Measurements from ENCODE around the gene TBL1XR1.
A peak's percentile ranks its signal among the peaks of the same experiment; 100 is the strongest.
"Not testable (repeated sequence)": the region's sequence is repeated elsewhere in the genome, so short reads cannot be mapped to it uniquely, and the experiment has no call there.

TBL1XR1 gene

DNA sequence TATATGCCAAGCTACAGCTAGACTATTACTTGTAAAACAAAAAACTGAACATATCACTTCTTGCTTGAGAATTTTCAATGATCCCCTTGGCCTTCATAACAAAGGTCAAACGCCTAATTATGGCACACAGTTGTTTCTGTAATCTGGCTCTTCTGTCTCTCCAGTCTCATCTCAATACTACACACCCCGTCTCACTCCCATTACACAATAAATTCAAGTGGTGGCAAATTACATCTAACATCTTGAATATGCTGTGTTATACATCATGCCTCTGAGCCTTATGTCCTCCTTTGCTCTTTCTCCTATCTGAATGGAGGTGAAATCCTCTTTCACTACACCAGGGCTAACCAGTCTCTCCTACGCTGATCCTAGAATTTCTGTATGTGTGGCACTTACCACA, 140.4 kb downstream of the TBL1XR1 start:
- DNase-seq: no peak

DNA sequence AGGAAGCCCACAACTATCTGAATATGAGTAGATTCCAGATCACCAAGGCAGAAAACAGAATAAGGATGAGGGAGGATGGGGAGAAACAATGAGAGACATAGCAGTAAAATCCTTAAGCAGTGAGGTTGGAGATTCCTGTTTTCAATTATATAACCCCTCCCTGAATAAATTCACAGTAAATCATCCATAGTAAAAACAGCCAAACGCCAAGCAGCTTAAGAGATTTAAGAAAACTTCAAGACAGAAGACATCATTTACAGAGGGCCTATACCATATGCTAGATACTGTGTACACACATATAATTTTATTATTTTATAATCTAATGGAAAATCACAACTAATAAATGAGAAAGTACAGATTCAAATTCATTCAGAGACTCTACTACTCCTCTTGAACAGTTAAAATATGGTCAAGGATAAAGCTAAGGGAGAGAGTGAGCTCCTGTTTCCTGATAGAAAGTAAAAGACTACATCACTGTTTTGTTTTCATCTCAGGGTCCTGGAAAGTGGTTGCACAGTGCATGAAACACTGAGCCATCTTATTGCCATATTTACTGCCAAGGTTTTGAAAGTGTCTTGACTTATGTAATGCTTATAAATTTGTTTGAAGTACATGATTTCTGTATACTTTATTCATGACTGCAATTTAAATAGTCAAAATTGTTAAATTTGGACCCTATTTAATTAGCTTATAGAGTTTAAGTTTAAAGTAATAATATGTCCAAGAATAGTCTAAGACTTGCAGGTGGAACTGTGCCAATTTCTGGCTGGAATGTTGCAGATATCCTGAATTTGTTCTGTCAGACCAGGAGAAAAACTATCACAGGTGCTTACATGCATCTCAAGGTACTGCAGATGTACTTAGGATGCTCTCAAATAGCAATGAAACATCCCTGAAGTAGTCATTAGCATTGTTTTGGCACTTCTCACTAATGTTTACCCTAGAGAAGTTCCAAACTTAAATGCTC, 141.4 kb downstream of the TBL1XR1 start:
- DNase-seq: no peak

DNA sequence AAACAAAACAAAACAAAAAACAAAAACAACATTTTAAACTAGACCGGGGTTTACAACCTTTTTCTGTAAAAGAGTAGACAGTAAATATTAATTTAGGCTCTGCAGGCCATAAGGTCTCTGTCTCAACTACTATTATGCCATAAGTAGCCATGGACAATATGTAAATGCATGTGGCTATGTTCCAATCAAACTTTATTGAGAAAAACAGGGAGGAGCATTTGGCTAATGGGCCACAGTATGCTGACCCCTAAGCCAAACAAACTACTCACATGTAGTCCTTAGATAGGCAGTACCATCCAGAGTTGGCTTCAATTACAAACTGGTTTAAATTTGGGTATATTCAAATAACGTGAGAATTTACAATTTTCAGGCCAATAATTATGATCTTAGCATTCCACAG, 144.2 kb downstream of the TBL1XR1 start:
- DNase-seq: no peak

DNA sequence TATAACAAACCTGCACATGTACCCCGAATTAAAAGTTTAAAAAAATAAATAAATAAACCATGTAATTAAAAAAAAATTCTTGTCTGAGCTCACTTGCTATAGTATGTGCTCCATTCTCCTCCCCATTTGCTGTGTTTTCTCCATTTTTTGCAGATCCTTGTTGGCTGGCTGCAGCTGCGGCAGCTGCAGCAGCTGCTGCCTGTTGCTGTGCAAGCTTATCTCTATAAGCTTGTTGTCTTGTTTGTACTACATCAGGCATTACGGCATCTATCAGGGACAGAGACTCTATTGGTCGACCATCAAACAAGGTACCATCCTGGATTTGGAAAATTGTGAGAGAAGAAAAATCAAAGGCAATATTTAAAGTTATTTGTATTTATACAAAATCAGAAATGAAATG, 145.9 kb downstream of the TBL1XR1 start:
- no peak for DNase-seq

DNA sequence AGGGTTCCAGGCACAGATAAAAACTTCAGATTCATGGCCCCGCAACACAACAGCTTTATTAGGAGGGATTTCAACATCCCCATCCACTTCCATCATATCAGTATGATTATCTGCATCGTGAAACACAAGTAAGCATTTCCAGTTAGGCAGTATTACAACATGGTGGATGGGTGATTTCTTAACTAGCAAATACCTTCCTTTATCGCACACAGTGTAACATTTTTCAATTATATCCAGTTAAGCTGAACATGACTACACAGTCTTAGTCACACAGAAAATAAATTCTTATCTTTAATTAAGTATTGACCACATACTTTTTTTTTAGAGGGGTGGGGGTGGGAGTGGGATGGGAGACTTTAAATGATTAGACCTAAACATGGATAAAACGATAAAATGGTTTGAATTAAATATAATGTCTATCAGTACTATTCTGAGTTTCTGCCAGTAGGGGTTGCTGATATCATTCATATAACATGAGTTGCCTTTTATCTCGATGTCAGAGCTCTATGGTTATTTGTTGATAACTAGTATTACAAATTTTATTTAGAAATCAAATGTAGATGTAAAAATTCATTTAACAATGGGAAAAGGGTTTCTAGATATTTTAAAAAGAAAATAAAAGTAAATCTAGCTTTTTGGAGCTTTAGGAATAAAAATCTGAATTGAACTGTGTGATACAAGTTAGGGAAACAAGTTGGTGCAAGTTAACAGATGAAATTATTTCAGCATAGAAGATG, 146.6 kb downstream of the TBL1XR1 start:
- DNase-seq: peak; percentile 23

DNA sequence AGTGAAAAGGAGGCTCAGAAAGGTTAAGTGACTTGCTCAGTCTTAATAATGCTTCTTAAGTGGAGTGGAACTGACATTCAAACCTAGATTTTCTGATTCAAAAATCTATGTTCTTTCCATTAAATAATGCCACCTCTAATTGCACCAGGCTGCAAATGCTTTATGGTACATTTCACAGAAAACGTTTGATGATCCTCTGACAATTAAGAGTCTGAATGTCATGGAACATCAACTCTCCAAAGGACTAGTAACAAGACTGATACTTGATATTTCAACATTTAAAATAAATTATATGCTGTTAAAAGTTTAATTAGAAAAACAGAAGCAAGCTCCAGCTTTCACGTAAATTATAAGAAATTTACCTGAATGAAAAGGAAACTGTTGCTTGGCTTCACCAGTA, 151.5 kb downstream of the TBL1XR1 start:
- DNase-seq: no peak

DNA sequence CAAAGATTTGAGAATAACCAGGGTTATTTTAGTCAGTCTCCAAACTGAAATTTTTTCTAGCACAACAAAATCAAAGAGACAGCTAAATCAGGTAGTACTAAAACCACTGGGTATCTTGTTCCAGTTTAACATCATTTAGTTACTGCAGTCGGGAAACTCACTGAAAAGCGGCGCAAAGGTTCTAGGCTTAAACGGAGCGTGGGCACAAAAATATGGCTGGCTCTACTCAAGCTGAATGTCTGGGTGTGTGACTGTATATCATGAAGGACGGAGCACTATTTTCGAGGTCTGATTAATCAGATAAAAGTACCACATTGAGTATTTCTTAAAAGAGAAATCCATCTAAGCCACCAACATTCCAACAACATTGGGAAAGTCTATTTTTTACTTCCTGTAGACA, 152.1 kb downstream of the TBL1XR1 start:
- no peak for DNase-seq

DNA sequence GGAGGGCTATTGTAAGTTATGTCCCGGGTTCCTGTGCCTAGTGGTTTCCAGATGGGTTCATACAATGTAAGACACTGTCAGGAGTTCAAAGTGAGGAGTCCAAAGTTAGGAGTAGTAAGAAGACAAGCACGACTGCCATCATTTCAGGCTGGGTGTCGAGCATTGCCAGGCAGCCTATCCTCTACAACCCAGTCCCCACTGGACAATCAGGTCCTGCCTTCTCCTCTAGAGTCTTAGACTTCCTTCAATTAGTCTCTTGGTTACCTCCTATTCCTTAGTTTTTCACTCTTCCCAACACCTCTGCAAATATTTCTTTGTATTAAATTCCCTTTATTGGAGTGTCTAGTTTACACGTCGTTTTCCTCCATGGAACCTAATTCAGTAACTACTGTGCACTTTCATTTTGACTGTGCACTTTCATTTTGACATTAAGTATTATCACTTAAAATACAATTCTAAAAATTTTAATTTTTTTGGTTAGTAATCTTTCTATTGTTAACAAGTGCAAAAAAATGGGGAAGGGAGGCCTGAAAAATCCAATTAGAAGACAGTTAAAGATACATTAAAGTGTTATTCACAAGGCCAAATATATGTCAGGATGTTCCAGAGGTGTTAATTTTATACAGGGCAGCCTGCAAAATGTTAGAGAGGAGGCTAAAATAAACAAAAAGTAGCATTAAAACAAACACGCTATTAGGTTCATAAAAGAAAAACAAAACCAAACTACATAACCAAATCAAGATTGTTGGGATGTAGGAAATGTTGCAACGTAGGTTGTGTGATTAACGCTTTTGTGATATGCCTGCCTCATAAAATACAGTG, 155.3 kb downstream of the TBL1XR1 start:
- DNase-seq: no peak

DNA sequence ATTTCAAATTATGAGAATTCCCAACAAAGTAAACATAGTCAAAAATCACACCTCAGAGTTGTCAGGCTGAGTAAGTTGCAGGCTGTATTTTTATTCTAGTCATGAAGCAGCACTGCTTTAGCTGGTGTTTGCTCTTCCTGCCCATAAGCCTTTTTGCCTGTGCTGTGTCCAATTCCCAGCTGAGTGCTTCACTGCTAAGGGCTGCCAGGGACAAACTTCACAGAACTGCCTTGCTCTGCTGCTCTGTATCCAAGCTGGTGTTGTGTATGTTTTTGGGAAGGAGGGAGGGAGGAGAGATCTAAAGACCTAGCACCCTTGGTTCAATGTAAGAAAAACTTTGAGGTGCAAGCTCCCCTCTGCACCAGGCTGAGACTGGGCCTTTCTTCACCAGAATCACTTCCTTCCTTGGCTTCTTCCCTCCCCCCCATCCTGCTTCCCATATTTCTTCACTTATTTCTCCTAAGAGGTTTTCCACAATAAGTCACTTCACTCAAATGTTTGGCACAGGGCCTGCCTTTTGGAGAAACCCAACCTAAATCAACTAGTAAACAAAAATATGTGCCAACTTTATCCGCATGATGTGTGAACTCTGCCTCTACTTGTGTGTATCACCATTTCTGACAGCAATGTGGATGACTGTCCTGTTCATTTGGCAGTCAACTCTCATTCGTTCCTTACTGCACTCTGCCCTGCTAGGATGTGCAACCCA, 156.1 kb downstream of the TBL1XR1 start:
- DNase-seq: no peak

DNA sequence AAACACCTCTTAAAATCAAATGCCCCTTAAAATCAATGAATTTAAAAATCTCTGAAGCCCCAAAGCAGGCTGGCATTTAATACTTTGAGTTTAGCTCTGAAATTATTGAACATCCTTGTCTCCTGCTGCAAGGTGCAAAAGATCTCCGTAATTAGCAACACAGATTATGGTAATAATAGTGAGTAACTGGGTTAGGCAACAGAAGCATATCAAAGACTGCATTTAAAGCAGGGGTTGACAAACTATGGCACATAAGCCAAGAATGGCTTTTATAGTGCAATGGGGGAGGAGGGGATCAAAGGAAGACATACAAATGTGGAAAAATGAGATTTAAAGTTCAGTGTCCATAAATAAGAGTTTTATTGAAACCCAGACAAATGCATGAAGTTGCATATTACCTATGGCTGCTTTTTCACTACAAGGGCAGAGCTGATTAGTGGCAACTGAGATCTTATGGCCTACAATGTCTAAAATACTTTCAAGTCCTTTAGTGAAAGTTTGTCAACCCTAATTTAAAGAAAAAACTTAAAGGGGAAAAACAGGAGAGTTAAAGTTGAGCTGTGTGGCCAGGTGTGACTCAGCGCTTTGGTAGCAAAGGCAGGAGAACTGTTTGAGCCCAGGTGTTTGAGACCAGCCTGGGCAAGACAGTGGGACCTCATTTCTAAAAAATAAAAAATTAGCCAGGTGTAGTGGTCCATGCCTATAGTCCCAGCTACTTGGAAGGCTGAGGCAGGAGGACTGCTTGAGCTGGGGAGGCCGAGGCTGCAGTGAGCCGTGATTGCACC, 157.6 kb downstream of the TBL1XR1 start:
- no peak for DNase-seq

DNA sequence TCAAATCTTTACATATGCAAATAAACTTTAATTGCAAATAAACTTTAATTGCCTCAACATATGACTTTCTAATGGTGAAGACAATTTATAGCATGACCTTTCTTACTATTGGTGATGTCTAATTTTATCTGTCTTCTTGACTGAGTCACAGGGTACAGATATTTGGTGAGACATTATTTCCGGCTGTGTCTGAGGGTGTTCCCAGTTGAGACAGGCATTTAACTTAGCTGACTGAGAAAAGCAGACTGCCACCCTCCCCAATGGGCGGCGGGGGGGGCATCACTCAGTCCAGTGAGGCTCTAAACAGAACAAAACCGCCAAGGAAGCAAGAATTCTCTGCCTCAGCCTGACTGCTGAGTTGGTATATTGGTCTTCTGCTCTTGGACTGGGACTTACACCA, 160.0 kb downstream of the TBL1XR1 start:
- DNase-seq: peak; percentile 3

DNA sequence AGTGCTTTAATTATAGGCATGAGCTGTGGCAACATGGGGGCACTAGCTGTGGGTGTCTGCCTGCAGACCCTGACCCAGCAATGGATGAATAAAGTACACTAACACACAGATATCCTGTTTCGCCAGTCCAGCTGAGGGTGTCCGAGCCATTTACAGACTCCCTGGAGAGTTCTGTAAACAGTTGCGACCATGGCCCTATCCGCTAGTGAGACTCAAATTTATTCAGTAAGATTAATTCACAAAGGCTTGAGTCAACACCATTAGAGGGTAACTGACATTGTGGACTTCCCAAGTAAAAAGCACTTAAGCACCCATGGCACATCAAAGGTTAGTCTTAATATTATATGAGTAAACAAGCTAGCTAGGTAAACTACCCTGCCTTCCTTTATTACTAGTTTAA, 161.6 kb downstream of the TBL1XR1 start:
- no peak for DNase-seq

DNA sequence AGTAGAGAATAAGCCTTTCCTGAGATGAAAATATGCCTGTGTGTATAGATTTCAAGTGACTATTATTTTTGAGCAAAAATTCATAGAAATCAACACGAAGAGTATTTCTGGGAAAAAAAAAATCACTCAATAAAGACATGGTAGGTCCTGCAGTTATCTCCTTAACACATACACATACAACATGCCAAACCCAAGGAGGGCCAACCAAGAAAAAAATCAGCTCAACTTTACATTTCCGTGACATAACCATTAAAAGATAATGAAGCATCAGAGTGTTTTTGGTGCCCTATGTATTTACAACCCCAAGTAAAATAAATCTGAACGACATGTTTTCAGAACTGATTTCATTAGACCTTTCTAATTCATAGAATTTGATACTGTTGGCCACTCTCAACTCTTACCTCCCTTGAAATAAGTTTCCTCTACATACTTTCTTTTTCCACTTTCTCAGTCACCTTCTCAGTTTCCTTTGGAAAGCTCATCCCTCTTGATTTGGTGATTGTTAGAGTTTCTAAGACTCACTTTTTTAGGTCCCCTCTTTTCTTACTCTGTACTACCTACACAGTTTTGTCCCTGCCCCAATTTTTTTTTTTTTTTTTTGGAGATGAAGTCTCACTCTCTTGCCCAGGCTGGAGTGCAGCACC, 162.3 kb downstream of the TBL1XR1 start:
- no peak for DNase-seq

DNA sequence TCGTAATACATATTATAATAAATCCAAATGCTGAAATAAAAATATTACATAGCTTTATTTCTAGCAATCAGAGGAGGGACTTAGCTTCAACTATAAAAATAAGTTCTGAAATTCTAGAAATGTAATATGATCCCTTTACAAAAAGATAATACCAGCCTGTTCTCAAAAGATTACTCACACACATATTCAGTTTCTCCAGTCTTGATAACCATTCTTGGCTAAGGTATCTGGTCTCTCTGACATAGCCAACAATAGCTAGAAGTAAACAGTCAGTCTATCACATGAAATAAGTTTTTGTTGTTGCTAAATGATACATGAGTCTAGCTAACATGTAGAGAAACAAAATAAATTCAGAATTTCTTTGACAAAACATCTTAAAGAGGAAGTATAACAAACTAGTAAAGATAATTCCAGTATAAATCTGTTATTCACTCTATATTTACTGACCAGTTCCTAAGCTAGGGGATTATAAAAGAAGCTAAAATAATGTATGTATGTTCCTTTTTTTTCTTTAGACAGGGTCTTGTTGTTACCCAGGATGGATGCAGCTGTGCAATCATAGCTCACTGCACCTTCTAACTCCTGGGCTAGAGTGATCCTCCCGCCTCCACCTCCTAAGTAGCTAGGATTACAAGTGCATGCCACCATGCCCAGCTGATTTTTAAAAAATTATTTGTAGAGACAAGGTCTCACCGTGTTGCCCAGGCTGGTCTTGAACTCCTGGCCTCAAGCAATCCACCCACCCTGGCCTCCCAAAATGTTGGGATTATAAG, 170.6 kb downstream of the TBL1XR1 start:
- DNase-seq: no peak

DNA sequence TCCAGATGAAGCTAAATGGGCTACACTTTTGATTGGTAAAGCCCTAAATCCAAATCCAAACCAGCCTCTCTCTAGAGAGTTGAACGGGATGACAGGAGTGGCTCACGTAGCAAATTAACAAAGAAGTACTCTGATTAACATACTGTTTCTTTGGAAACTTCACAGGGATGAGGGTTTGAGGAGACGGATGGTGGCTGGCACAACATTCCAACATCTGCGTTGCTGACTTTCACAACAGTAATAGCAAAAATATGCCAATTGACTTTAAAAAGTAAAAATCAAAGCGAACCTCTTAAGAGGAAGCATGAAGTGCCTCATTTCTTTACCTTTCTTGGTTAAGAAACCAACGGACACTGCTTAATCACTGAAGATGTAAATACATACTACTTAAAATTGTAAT, 181.4 kb downstream of the TBL1XR1 start:
- no peak for DNase-seq

DNA sequence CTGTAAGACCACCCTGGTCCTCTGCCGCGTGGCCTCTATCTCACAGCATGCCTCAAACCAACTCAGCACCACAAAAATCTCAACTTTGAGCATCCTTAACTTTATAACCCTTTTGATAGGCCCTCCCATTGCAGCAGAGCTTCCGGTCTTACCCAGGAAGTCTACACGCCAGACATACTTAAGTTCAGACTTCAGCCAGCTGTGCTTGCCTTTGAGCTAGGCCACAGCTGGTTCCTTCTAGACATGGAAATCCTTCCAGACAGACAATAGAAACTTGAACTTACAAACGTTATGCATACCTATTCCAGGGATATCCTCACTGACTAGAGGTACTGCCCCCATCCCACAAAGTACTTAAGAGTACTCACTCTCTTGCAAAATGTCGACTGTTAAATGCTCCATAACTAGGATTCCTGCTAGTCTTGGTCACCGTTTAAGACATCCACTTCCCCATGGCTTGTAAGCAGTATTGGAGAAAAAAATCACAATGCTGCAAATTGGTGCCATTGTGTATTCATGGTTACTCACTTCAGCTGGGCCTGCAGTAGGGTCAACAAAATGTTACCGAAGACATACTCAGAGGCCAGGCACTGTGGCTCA, 183.5 kb downstream of the TBL1XR1 start:
- DNase-seq: no peak

DNA sequence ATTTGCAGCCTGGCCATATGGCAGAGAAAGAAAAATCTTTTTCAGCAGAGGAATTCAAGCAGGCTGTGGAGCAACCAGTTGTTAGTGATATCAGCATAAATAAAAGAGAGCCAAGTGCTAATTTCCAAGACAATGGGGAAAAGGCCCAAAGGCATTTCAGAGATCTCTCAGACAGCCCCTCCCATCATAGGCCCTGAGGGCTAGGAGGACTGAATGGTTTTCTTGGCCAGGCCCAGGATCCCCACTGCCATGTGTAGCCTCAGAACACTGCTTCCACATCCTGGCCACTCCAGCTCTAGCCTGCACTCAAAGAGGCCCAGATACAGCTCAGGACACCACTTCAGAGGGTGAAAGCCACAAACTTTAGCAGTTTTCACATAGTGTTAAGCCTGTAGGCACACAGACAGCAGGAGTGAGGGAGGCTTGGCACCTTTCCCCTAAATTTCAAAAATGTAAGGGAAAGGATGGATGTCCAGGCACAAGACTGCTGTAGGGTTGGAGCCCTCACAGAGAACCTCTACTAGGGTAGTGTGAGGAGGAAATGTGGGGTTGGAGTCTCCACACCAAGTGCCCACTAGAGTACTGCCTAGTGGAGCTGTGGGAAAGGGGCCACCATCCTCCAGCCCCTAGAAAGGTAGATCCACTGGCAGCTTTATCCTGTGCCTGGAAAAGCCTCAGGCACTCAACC, 191.4 kb downstream of the TBL1XR1 start:
- no peak for DNase-seq

DNA sequence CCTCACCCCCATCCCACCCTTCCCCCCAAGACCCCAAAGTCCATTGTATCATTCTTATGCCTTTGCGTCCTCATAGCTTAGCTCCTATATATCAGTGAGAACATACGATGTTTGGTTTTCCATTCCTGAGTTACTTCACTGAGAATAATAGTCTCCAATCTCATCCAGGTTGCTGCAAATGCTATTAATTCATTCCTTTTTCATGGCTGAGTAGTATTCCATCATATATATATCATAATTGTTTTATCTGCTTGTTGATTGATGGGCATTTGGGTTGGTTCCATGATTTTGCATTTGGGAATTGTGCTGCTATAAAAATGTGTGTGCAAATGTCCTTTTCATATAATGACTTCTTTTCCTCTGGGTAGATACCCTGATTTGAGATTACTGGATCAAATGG, 197.1 kb downstream of the TBL1XR1 start:
- DNase-seq: not testable (repeated sequence)

DNA sequence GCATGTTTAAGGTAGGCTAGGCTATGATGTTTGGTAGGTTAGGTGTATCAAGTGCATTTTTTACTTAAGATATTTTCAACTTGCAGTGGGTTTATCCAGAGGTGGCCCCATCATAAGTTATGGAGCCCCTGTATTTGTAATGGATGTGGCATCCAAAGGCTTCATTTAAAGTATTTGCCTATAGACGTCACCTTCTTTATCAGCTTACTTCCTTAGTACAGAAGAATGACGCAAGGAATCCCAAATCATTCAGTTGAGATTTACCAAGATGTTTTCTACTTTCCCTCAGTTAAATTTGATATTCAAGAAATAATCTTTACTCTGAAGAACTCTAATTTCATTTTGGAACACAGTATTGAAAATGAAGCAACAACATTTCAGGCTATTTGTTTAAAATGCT, 201.3 kb downstream of the TBL1XR1 start:
- DNase-seq: no peak

Data from amniotic stem cell (primary cell).